HepG2 (cell line): ENCODE measurements around the gene CACTIN. TPM values are rescaled to one million over a fixed set of nuclear protein-coding genes. Genes with fewer than 3 reads are reported as not detected.

Experiments
- ATAC-seq: fragments of 200-7000 bp; cut with Tn5 transposase; 3 replicates; pipeline ENCODE4 v1.9.1; 2020; ENCODE audit warnings: mild to moderate bottlenecking, moderate library complexity
- BruUV-seq: library from RNA; stranded (reverse); fragments of 400-500 nt; replicated peaks from 2 replicates; lab custom pipeline; 2021; lab: Mats Ljungman, UMichigan
- CTCF ChIA-PET: fragments of 300-600 bp; formaldehyde crosslinking; extraction: SDS; loops from one replicate; lab custom pipeline; 2021; ENCODE audit warnings: low total read pairs, inconsistent platforms, low intra/inter-chr PET ratio; lab: Yijun Ruan, JAX
- POLR2A ChIA-PET: fragments of 350-600 bp; sonication (Branson Sonifier 250); formaldehyde crosslinking; loops from one replicate; lab custom pipeline; 2020; ENCODE audit warnings: antibody characterized with exemption, inconsistent platforms; lab: Yijun Ruan, JAX
- DNase-seq: peaks from one replicate; pipeline ENCODE4 v3.0.0-alpha.2; 2015; ENCODE audit warnings: low spot score
- FAIRE-seq: peaks from 3 replicates; lab custom pipeline; 2011; peaks lifted over from hg19 to GRCh38; lab: Jason Lieb, UNC
- H2AFZ ChIP-seq: one replicate; pipeline ENCODE4 v1.6.1; 2011; ENCODE audit warnings: low read length, inconsistent platforms
- H3K27ac ChIP-seq: fragments of 300-600 bp; 3 replicates; pipeline ENCODE4 v1.8.0; 2011; ENCODE audit warnings: mixed run types, mild to moderate bottlenecking, mixed read lengths, low read length, inconsistent platforms; ENCODE audit not compliant: insufficient read depth; ENCODE audit errors: extremely low read length
- H3K27me3 ChIP-seq, 2 experiments: fragments of 200-600 bp in 1 of 2; 2 replicates in 1 of 2; 3 replicates in 1 of 2; pipeline versions ENCODE4 v1.6.0 to v1.8.0; 2011; ENCODE audit warnings: low read length in 2 of 2, mild to moderate bottlenecking in 2 of 2, moderate library complexity in 2 of 2, inconsistent platforms in 1 of 2; ENCODE audit not compliant: insufficient read depth in 2 of 2, control insufficient read depth in 1 of 2
- H3K36me3 ChIP-seq, 2 experiments: fragments of 200-600 bp in 1 of 2; replicated peaks in 1 of 2; 2 replicates in 1 of 2; 3 replicates in 1 of 2; pipeline versions ENCODE4 v1.5.1 to v1.8.0; 2011; ENCODE audit warnings: low read length in 2 of 2, inconsistent platforms in 1 of 2; ENCODE audit not compliant: insufficient read depth in 2 of 2, control insufficient read depth in 1 of 2
- H3K4me1 ChIP-seq: 2 replicates; pipeline ENCODE4 v1.5.1; 2012; ENCODE audit warnings: low read length, inconsistent platforms; ENCODE audit not compliant: insufficient read depth
- H3K4me2 ChIP-seq: 2 replicates; pipeline ENCODE4 v1.6.0; 2011; ENCODE audit warnings: low read depth, low read length, inconsistent platforms
- H3K4me3 ChIP-seq, 3 experiments: fragments of 200-600 bp in 1 of 3; sonication (generic), shearing (Covaris generic) in 1 of 3; replicated peaks in 1 of 3; 2 replicates each; pipeline ENCODE4 v1.5.1; 2011 to 2016; ENCODE audit warnings: low read length in 3 of 3, inconsistent platforms in 2 of 3, low read depth in 2 of 3, mild to moderate bottlenecking in 2 of 3, control low read depth in 1 of 3, mixed read lengths in 1 of 3; ENCODE audit not compliant: insufficient read depth in 1 of 3
- H3K79me2 ChIP-seq: one replicate; pipeline ENCODE4 v1.6.1; 2011; ENCODE audit warnings: low read length, inconsistent platforms; ENCODE audit not compliant: insufficient read depth
- H3K9ac ChIP-seq: 2 replicates; pipeline ENCODE4 v1.6.0; 2011; ENCODE audit warnings: mild to moderate bottlenecking, low read depth, low read length, inconsistent platforms; ENCODE audit not compliant: insufficient read depth
- H3K9me3 ChIP-seq: 2 replicates; pipeline ENCODE4 v1.5.1; 2012; ENCODE audit warnings: mild to moderate bottlenecking, low read length
- H4K20me1 ChIP-seq: 2 replicates; pipeline ENCODE4 v1.6.0; 2011; ENCODE audit warnings: inconsistent platforms, mild to moderate bottlenecking, low read length, moderate library complexity; ENCODE audit not compliant: insufficient read depth
- CAMTA2 ChIP-seq: sonication (generic); formaldehyde crosslinking; IDR thresholded peaks from 2 replicates; pipeline ENCODE4 v1.4.0; 2020; ENCODE audit warnings: mild to moderate bottlenecking, missing genetic modification reagents, borderline replicate concordance
- HMG20B ChIP-seq: conservative IDR thresholded peaks from 2 replicates; pipeline ENCODE4 v1.6.1; 2016; ENCODE audit warnings: missing genetic modification reagents, missing compliant biosample characterization
- KLF12 ChIP-seq: sonication (generic); formaldehyde crosslinking; IDR thresholded peaks from 2 replicates; pipeline ENCODE4 v1.4.0; 2020; ENCODE audit warnings: missing genetic modification reagents, borderline replicate concordance
- PLRG1 ChIP-seq: fragments of 450-650 bp; conservative IDR thresholded peaks from 2 replicates; pipeline ENCODE4 v1.6.1; 2016
- PPARG ChIP-seq: conservative IDR thresholded peaks from 2 replicates; pipeline ENCODE4 v1.6.1; 2016; ENCODE audit warnings: missing biosample characterization, missing genetic modification reagents
- RFXANK ChIP-seq: IDR thresholded peaks from 2 replicates; pipeline ENCODE4 v1.6.1; 2016
- SOX13 ChIP-seq, 3 experiments: fragments of 450-650 bp in 1 of 3; sonication (generic) in 1 of 3; formaldehyde crosslinking in 1 of 3; IDR thresholded peaks in 2 of 3; conservative IDR thresholded peaks in 1 of 3; 2 replicates each; pipeline versions ENCODE4 v1.5.0 to v1.6.1; 2016 to 2020; ENCODE audit warnings: antibody characterized with exemption in 1 of 3, mild to moderate bottlenecking in 1 of 3, missing compliant biosample characterization in 1 of 3, missing genetic modification reagents in 1 of 3, moderate library complexity in 1 of 3
- TFE3 ChIP-seq: IDR thresholded peaks from 2 replicates; pipeline ENCODE4 v1.6.1; 2016
- THYN1 ChIP-seq: sonication (generic); formaldehyde crosslinking; IDR thresholded peaks from 2 replicates; pipeline ENCODE4 v1.8.1; 2023; ENCODE audit warnings: low read depth, mild to moderate bottlenecking, moderate library complexity, missing genetic modification reagents, borderline replicate concordance
- ZNF274 ChIP-seq: sonication (generic); formaldehyde crosslinking; IDR thresholded peaks from 2 replicates; pipeline ENCODE4 v1.5.1; 2020; ENCODE audit warnings: mild to moderate bottlenecking, missing genetic modification reagents
- ZNF350 ChIP-seq: sonication (generic); formaldehyde crosslinking; IDR thresholded peaks from 2 replicates; pipeline ENCODE4 v1.4.0; 2020; ENCODE audit warnings: mild to moderate bottlenecking, low read depth, missing genetic modification reagents, borderline replicate concordance
- ZNF501 ChIP-seq: sonication (generic); formaldehyde crosslinking; IDR thresholded peaks from 2 replicates; pipeline ENCODE4 v1.5.1; 2020; ENCODE audit warnings: mild to moderate bottlenecking, moderate library complexity, missing genetic modification reagents
- ZNF549 ChIP-seq: sonication (generic); formaldehyde crosslinking; IDR thresholded peaks from 2 replicates; pipeline ENCODE4 v1.5.0; 2020; ENCODE audit warnings: missing genetic modification reagents
- WGBS: methylation state at CpG from one replicate; pipeline ENCODE4 v1.1.6; 2017; ENCODE audit warnings: low lambda C conversion rate; 5-methylcytosine and 5-hydroxymethylcytosine counted together
- in situ Hi-C: cut with HindIII; loops from 2 replicates; pipeline ENCODE4 v1.10.0; 2017; ENCODE audit warnings: low pct_unique_long_range_greater_than_20kb; ENCODE audit not compliant: extremely low pct_ligation_motif_present
- intact Hi-C: fragments of 100-400 bp; cut with micrococcal nuclease; formaldehyde crosslinking; loops from one replicate; pipeline ENCODE4 v1.10.0; 2022; ENCODE audit not compliant: unreplicated experiment
- polyA plus RNA-seq, 8 experiments: library from polyadenylated mRNA; depleted of rRNA in 3 of 8; stranded (reverse) in 7 of 8; unstranded in 1 of 8; fragments of >200 nt; fragmentation: Illumina TruSeq in 4 of 8; extraction: Trizol in 4 of 8; gene quantifications; 2 replicates each; pipeline versions ENCODE4 v1.2.1 to v1.2.3, GENCODE V29; 2011 to 2016; ENCODE audit warnings: low read depth in 4 of 8, missing spikeins in 1 of 8, mixed read lengths in 1 of 8; ENCODE audit not compliant: insufficient read depth in 1 of 8
- total RNA-seq, 5 experiments: library from RNA; depleted of rRNA; stranded (reverse); fragments of >200 nt; fragmentation: Illumina TruSeq; extraction: Trizol; gene quantifications; 2 replicates each; pipeline ENCODE4 v1.2.3, GENCODE V29; 2016; ENCODE audit warnings: low read depth in 1 of 5
- TF ChIP-seq, protein P1 (sequence below): IDR thresholded peaks from 2 replicates; pipeline ENCODE4 v1.6.1; 2016; ENCODE audit warnings: low read depth, control low read depth
- TF ChIP-seq, protein P2 (sequence below): sonication (generic); formaldehyde crosslinking; IDR thresholded peaks from 2 replicates; pipeline ENCODE4 v1.4.0; 2020; ENCODE audit warnings: missing genetic modification reagents, borderline replicate concordance
- TF ChIP-seq, protein P3 (sequence below): sonication (generic); formaldehyde crosslinking; IDR thresholded peaks from 2 replicates; pipeline ENCODE4 v1.5.0; 2020; ENCODE audit warnings: missing genetic modification reagents

The CACTIN gene
- total and polyA plus RNA-seq, 2 of the 13 experiments (the other 11 are each of a cell fraction or from before 2014, with no cell fraction given): 10.0 to 16.6 TPM

GRCh38 chr19:3667766-3668165 is 41.2 kb upstream of the CACTIN start:
- no peak for DNase-seq
- no peak overlapping the region for H3K4me2 ChIP-seq
- TF ChIP-seq CAMTA2 (CRISPR knock-in tag) (no peak), TFE3 (no peak), ZNF350 (CRISPR knock-in tag) (no peak), KLF12 (no peak), ZNF501 (CRISPR knock-in tag) (no peak), ZNF274 (CRISPR knock-in tag) (no peak), PLRG1 (no peak), PPARG (CRISPR knock-in tag) (no peak), THYN1 (CRISPR knock-in tag) (no peak), ZNF549 (no peak), RFXANK (CRISPR knock-in tag) (no peak), HMG20B (CRISPR knock-in tag) (no peak), SOX13 (IDR thresholded peaks at IDR 0.05) (no peak), SOX13 (CRISPR knock-in tag; conservative IDR thresholded peaks at IDR 0.05 in 1 of 2, IDR thresholded peaks at IDR 0.05 in 1 of 2) (no peak)
- TF ChIP-seq, protein P1, sequence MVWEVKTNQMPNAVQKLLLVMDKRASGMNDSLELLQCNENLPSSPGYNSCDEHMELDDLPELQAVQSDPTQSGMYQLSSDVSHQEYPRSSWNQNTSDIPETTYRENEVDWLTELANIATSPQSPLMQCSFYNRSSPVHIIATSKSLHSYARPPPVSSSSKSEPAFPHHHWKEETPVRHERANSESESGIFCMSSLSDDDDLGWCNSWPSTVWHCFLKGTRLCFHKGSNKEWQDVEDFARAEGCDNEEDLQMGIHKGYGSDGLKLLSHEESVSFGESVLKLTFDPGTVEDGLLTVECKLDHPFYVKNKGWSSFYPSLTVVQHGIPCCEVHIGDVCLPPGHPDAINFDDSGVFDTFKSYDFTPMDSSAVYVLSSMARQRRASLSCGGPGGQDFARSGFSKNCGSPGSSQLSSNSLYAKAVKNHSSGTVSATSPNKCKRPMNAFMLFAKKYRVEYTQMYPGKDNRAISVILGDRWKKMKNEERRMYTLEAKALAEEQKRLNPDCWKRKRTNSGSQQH: no peak
- TF ChIP-seq, protein P2, sequence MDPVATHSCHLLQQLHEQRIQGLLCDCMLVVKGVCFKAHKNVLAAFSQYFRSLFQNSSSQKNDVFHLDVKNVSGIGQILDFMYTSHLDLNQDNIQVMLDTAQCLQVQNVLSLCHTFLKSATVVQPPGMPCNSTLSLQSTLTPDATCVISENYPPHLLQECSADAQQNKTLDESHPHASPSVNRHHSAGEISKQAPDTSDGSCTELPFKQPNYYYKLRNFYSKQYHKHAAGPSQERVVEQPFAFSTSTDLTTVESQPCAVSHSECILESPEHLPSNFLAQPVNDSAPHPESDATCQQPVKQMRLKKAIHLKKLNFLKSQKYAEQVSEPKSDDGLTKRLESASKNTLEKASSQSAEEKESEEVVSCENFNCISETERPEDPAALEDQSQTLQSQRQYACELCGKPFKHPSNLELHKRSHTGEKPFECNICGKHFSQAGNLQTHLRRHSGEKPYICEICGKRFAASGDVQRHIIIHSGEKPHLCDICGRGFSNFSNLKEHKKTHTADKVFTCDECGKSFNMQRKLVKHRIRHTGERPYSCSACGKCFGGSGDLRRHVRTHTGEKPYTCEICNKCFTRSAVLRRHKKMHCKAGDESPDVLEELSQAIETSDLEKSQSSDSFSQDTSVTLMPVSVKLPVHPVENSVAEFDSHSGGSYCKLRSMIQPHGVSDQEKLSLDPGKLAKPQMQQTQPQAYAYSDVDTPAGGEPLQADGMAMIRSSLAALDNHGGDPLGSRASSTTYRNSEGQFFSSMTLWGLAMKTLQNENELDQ (CRISPR knock-in tag): no peak
- TF ChIP-seq, protein P3, sequence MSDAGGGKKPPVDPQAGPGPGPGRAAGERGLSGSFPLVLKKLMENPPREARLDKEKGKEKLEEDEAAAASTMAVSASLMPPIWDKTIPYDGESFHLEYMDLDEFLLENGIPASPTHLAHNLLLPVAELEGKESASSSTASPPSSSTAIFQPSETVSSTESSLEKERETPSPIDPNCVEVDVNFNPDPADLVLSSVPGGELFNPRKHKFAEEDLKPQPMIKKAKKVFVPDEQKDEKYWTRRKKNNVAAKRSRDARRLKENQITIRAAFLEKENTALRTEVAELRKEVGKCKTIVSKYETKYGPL (CRISPR knock-in tag): no peak
- H3K27ac ChIP-seq: peak overlapping the region; percentile 38
- H4K20me1 ChIP-seq: no peaks in the 10 kb centered on the region
- no peak overlapping the region for H3K4me3 ChIP-seq
- no peaks in the 10 kb centered on the region for H3K9me3 ChIP-seq
- no peak overlapping the region for H3K9ac ChIP-seq
- H3K27me3 ChIP-seq: no peaks in the 10 kb centered on the region
- CTCF ChIA-PET: interaction anchor here (1.5 kb wide), 1 partner anchor 38 kb away, joined by 4 read pairs; no protein-coding TSS in a partner anchor
- FAIRE-seq: no peak
- no peak overlapping the region for H2AFZ ChIP-seq
- POLR2A ChIA-PET: interaction anchor here (0.6 kb wide), 1 partner anchor 41 kb away, joined by 3 read pairs; no protein-coding TSS in a partner anchor
- H3K79me2 ChIP-seq: no peaks in the 10 kb centered on the region
- intact Hi-C loops (loop anchor here (5.0 kb wide), 1 partner anchor 35 kb away; the partner anchor contains the start of gene PIP5K1C), in situ Hi-C loops (no loop called here)
- peaks cover 0 to 16% of the 10 kb centered on the region in 2 experiments; a peak in 4 of 5 replicates for H3K36me3 ChIP-seq
- no peak for ATAC-seq
- no CpG with 5 or more reads among the region's 17 CpGs for WGBS
- peaks cover 21% of the 10 kb centered on the region for H3K4me1 ChIP-seq
- BruUV-seq: no TSS peak
